ELF-1 (cell line): ENCODE results near the gene AK5.
"Not testable (repeated sequence)": the region's sequence is repeated elsewhere in the genome, so short reads cannot be mapped to it uniquely, and the experiment has no call there.

Experiments used
- DNase-seq: peaks from one replicate; pipeline ENCODE4 v3.0.0-alpha.2; 2016; ENCODE audit warnings: low read depth, low spot score

The AK5 gene

DNA sequence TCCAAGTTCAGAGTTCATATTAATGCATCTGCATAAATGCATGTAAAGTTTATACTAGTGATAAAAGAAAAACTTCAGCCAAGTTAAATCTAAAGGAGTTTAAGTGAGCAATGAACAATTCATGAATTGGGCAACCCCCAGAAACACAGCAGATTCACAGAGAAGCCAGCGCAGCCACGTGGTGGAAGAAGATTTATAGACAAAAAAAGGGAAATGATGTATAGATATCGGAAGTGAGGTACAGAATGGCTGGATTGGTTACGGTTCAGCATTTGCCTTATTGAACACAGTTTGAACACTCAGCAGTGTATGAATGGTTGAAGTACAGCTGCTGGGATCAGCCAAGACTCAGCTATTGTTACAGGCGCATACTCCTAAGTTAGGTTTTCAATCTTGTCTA lies 5.7 kb downstream of the AK5 start:
- no peak for DNase-seq

- DNase-seq: no peak
Observed at GRCh38 chr1:77288275-77288674, 6.5 kb downstream of the AK5 start.

DNA sequence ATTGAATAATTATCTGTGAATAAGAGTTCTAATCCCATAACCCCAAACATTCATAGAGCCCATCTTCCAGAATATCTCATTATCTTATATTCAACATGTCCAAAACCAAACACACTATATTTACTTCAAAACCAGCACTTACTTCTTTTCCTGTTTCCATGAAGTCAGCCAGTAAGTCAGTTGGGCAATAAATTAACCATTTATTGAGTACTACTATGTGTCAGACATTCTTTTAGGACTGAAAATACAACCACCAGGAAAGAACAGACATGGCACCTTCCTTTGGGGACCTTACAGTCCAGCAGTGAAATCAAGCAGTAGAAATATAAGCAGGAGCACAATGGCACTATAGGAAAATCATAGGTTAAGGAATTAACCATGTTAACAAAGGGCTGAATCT lies 8.8 kb downstream of the AK5 start:
- no peak for DNase-seq

DNA sequence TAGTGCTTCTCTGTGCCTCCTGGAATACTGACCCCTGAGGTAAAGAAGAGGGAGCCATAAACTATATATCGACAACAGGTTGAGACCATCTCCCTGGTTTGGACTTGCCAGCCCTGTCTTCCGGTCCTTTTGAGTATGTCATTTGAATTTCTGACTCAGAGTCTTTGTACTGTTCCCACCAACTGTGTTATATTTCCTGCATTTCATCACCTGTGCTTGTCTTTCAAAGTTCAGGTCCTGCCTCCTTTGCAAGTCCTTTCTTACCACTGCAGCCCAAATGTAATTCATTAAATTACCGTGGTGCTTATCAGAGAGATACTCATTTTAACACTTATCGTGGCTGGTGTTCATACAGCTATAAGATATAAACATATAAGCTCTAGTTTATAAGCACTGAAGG lies 10.7 kb downstream of the AK5 start:
- no peak for DNase-seq

- no peak for DNase-seq
Observed at GRCh38 chr1:77300566-77300965, 18.7 kb downstream of the AK5 start.

GRCh38 chr1:77303387-77303786 lies 21.6 kb downstream of the AK5 start:
- no peak for DNase-seq

DNA sequence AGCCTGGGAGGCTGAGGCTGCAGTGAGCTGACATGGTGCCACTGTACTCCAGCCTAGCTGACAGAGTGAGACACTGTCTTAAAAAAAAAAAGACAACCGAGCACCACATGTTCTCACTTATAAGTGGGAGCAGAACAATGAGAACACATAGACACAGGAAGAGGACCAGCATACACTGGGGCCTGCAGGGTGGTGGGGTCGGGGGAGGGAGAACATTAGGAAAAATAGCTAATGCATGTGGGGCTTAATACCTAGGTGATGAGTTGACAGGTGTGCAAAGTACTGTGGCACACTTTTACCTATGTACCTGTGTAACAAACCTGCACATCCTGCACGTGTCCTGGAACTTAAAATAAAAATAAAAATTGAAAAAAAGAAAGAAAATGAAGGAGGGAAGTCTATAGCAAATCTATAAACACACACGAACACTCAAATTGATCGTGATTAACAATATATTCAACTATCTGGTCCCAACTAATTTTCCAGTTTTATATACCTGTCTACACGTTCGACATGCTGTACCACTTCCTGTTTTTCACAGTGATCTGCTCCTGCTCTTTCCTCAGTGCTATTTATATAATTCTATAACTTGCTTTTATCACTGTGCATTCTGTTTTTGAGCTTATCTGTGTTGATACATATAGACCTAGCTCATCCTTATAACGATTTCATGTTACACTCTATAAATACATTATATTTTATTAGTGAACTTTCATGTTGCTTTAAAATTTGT lies 27.2 kb downstream of the AK5 start:
- DNase-seq: no peak

- no peak for DNase-seq
Observed at GRCh38 chr1:77310924-77311323, 29.1 kb downstream of the AK5 start.

- DNase-seq: not testable (repeated sequence)
Observed at GRCh38 chr1:77312364-77312763, 30.5 kb downstream of the AK5 start.

DNA sequence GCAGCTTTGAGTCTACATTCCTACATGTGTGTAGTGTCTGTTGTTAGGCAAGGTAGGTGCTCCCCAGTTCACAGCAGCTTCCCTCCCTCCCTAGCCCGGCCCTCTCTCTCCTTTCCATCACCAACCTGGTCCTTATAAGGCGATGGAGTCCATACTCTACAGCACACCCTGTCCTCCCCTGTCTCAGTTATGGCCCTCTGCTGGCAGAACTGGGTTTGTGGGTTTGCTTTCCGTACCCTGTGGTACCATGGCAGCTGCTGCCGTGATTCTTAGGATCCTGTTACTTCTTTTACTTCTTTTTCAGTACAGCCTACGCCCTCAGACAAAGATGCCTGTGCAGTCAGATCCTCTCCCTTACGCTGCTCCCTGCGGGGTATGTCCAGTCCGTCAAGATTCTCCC lies 31.7 kb downstream of the AK5 start:
- DNase-seq: peak; percentile 61

DNA sequence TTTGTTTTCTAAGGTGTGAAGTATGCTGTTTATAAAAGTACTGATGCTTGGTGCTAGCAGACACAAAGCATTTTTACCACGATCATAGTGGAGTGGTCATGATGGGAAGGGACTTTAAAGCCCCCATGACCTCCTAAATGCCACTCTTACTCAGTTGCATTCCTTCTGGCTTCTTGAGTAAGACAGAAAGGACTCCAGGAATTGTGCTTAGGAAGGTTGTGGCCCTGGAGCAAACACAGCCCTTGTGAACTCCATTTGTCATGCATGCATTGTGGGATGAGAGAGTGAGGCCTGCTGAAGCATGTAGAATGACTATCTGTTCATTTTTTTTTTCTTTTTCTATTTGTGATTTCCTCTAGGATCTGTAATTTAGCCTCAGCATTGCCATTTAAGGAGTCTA lies 34.2 kb downstream of the AK5 start:
- peak; percentile 22 for DNase-seq

DNA sequence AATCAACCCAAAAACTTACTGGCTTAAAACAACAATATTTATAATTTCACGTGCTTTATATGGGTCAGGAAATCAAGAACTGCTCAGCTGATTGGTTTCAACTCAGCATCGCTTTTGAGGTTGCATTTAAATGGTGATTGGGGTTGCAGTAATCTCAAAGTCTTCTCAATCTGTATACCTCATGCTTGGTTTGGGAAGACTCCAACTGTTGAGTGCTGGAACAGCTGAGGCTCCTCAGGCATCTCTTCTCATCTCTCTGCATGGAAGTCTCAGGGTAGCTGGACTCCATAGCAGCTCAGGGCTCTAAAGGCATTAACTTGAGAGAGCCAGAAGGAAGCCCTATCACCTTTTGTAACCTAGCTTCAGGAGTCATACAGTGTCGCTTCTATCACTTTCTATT lies 35.1 kb downstream of the AK5 start:
- no peak for DNase-seq

DNA sequence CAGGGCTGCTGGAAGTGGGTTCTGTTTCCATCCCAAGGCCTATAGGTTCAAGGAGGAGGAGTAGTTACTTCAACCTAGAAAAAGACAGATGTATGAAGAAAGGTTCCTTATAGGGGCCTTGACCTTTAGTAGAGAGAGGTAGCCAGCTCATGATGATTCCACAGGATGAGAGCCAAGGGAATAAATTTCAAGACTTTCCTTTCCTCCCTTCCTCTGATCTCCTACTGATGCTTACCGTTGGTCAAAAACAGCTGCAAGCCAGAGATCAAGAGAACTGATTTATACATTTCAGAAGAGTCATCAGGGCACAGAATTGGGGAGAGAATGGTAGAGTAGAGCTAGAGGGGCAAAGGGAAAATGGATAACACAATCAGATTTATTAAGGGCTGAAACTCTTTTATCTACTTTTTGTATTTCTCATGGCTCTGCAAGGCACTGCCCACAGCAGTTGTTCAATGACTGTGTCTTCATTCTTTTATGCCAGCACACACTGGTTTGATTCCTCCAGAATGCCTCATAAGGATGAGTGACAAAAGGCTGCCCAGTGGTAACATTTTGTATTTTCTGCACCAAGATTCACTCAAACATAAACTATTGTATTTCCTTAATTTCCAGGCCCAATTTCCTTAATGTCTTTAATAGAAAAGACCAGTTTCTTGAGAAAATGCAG lies 37.4 kb downstream of the AK5 start:
- DNase-seq: no peak

GRCh38 chr1:77322061-77322900 lies 40.5 kb downstream of the AK5 start:
- peak; percentile 38 for DNase-seq

DNA sequence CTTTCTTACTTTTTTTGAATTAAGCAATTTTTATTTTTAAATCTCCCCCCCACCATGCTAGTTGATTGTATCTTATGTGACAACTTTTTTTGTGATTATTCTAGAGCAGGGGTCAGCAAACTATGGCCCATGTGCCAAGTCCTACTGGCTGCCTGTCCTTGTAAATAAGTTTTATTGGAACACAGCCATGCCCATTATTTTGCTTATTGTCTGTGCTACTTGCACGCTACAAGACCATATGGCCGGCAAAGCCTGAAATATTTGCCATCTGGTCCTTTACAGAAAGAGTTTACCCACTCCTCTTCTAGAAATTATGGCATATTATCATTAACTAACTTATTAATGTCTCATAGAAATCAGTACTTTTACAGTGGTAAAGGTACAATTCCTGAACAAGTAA lies 51.7 kb downstream of the AK5 start:
- no peak for DNase-seq

- DNase-seq: no peak
Observed at GRCh38 chr1:77336729-77337128, 54.9 kb downstream of the AK5 start.

DNA sequence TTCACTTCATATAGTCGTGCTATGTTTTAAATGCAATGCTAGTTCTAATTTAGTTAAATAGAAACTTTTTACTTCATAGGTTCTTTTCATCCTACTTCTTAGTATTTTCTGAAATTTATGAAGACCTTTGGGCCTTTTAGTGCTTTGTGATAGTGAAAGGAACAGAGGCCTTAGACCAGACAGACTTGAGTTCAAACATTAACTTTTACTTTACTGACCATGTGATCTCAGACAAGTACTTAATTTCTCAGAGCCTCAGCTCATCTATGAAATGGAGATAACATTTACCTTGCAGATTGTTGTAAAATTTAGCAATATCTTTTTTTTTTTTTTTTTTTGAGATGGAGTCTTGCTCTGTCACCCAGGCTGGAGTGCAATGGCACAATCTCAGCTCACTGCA lies 57.5 kb downstream of the AK5 start:
- DNase-seq: no peak

GRCh38 chr1:77341195-77341594 lies 59.4 kb downstream of the AK5 start:
- DNase-seq: no peak

- DNase-seq: no peak
Observed at GRCh38 chr1:77342745-77343144, 60.9 kb downstream of the AK5 start.

DNA sequence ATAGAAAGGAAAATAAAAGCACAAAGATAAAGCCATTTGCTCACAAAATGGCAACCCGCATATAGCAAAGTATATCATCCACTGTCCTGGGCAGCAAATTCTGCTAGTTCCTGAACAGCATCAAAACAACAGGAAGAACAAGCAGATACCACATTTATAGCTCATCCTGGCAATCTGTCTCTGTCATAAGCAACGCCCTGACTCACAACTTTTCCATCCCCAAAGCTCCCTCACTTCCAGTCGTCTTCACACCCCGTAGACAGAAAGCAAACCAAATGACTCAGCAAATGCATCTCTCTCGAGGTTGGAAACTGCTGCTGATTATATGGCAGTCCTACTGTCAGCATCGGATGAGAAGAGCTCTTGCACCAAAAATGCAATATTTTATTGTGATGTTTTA lies 65.8 kb downstream of the AK5 start:
- peak; percentile 21 for DNase-seq

- no peak for DNase-seq
Observed at GRCh38 chr1:77348549-77348948, 66.7 kb downstream of the AK5 start.

DNA sequence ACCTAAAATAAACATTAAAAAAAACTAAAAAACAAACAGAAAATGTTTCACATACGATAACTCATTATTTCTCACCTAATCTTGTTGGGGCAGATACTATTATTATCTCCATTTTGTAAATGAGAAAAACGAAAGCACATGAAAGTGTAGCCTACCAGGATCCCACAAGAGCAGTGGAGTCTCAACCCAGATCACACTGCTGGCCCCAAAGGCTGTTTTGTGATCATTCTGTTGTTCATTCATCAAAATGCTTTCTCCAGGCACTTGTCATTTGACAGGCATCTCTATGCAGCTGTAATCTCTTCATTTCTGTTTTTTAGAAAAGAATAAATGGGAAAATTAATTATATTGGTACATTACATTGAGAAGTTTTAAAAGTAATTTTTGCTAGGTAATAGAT lies 67.5 kb downstream of the AK5 start:
- DNase-seq: no peak
